ENCODE results near the gene ZNF182. TPM values are rescaled to one million over a fixed set of nuclear protein-coding genes. Genes with fewer than 3 reads are reported as not detected.
A peak's percentile ranks its signal among the peaks of the same experiment; 100 is the strongest.
"Not testable (repeated sequence)": the region's sequence is repeated elsewhere in the genome, so short reads cannot be mapped to it uniquely, and the experiment has no call there.

ZNF182 gene
- polyA plus RNA-seq, 6 donors from 2014 or later: 3.0 to 9.4 (median 6.1) TPM; not detected in 1

DNA sequence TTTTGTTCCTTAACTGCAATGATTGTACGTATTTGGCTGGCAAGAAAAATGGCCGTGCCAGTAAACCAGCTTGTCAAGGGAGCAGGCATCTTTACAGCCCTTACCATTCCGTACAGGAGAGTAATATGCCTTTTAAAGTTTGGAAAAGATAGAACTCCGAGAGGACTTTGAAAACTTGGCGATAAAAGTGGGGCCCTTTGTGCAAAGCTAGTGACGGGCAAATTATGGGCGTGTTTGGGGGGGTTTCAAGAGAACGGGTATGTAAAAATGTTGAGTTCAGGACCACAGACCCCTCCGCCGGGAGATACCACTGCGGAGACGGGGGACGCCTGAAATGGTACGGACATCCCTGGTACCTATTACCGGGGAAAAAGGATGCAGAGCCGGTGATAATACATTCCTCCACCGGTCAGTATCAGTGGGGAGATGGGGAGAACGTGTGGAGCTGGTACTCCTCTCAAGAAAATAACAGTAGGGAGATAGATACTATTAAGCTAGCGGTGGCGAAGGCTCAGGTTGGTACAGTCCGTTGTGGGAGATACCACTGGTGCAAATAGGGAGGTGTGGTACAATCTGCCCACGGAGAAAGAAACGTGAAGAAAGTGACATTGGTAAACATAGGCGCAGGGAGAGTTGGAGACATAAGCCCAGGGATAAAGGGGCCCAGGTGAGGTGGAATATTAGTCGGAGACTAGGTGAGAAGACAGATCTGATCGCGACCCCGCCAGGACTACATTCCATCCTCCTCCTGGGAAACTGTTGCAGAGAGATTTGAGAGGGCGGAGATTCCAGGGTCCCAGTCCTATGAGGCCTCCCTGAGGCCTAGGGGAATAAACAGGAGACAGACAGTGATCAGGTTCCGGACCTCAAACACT is 17.5 kb upstream of the ZNF182 start:
- H3K27me3 Mint-ChIP-seq: no peaks in the 10 kb centered on the region
- peak overlapping the region; percentile 88 to 98 (median 96) for H3K4me3 Mint-ChIP-seq
- DNase-seq: peak; percentile 83
- ATAC-seq (ENCODE audit: low read depth in 2 of 2): peak; percentile 79
- H3K27ac Mint-ChIP-seq: peak overlapping the region; percentile 95 to 98 (median 96)
- H3K36me3 Mint-ChIP-seq: peaks cover 0 to 9% of the 10 kb centered on the region in 2 donors
- peaks cover 6 to 15% (median 15%) of the 10 kb centered on the region in 3 donors for H3K4me1 Mint-ChIP-seq
- peaks cover 0 to 4% (median 0%) of the 10 kb centered on the region in 7 donors for H3K9me3 Mint-ChIP-seq

GRCh38 chrX:48020472-48020871 is 16.7 kb upstream of the ZNF182 start:
- Mint-ChIP-seq H3K4me1 (peaks cover 2 to 12% (median 11%) of the 10 kb centered on the region in 3 donors), H3K27ac (peak overlapping the region in 4 of 6 donors; percentile 69 to 99 (median 90)), H3K4me3 (peak overlapping the region; percentile 88 to 98 (median 96))
- not testable (repeated sequence) for DNase-seq, H3K36me3 Mint-ChIP-seq, H3K9me3 Mint-ChIP-seq, H3K27me3 Mint-ChIP-seq
- peak in 1 of 2 donors; percentile 9 for ATAC-seq (ENCODE audit: low read depth in 2 of 2)

DNA sequence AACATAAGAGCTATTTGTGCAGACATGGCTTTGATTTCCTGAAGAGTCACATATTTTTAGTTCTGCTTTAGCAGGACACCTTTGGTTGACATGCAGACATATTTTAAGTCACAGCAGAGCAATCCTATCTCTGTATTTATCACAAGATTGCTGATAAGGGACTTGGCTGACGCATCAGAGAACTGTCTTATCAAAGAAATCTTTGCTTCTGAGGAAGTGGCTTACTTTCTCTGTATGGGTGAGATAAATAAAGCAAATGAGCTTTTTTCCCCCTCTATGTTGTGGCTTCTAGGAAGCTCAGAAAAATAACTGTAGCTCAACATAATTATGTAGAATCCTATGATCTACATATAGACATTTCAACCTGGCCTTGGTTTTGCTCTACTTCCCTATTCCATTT is 16.1 kb upstream of the ZNF182 start:
- H3K4me3 Mint-ChIP-seq: peak overlapping the region in 1 of 8 donors; percentile 98
- not testable (repeated sequence) for H3K27ac Mint-ChIP-seq; H3K9me3 Mint-ChIP-seq; H3K27me3 Mint-ChIP-seq; H3K4me1 Mint-ChIP-seq; DNase-seq; H3K36me3 Mint-ChIP-seq; ATAC-seq (ENCODE audit: low read depth in 2 of 2)

GRCh38 chrX:48016583-48017310 is 13.0 kb upstream of the ZNF182 start:
- H3K36me3 Mint-ChIP-seq; H3K27ac Mint-ChIP-seq; H3K9me3 Mint-ChIP-seq; ATAC-seq (ENCODE audit: low read depth in 2 of 2); H3K4me3 Mint-ChIP-seq; DNase-seq; H3K27me3 Mint-ChIP-seq; H3K4me1 Mint-ChIP-seq: not testable (repeated sequence)

DNA sequence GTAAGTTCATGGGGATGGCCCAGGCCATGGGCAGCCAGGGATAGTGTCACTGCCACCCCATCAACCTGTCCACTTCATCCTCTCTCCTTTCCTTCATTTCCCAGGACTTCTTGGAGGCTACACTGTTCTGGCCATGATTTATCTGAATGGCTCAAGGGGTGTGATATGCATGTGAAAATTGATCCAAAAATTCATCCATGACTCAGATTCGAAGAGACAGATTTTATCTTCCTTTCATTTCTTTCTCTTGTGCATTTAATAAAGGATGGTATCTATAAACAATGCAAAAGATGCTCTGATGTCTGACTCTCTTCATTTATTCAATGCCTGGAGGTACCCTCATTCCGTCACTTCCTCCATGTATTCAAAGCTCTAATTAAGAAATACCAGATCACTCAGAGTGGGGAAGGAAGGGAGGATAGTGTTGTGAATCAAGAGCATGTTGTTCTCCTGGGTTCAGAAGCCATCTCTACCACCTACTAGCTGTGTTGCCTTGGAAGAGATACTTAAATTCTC is 5.7 kb upstream of the ZNF182 start:
- H3K36me3 Mint-ChIP-seq; H3K27me3 Mint-ChIP-seq; H3K27ac Mint-ChIP-seq; ATAC-seq (ENCODE audit: low read depth in 2 of 2); DNase-seq; H3K4me3 Mint-ChIP-seq; H3K9me3 Mint-ChIP-seq; H3K4me1 Mint-ChIP-seq: not testable (repeated sequence)

- Mint-ChIP-seq H3K4me1 (peaks cover 12 to 18% (median 13%) of the 10 kb centered on the region in 3 donors), H3K27ac (peak within 1 kb of the TSS in 2 of 6 donors; percentile 56 to 65), H3K4me3 (peak within 1 kb of the TSS in 2 of 8 donors; percentile 15 to 47)
- not testable (repeated sequence) for DNase-seq; ATAC-seq (ENCODE audit: low read depth in 2 of 2); H3K27me3 Mint-ChIP-seq; H3K9me3 Mint-ChIP-seq; H3K36me3 Mint-ChIP-seq
These were observed 2.9 kb upstream of the ZNF182 start, which contains the start of gene SPACA5 for GRCh38 chrX:48006688-48007087. SPACA5 (plus strand) TSS chrX:48006988; CDS start chrX:48007803, 815 bp downstream.

DNA sequence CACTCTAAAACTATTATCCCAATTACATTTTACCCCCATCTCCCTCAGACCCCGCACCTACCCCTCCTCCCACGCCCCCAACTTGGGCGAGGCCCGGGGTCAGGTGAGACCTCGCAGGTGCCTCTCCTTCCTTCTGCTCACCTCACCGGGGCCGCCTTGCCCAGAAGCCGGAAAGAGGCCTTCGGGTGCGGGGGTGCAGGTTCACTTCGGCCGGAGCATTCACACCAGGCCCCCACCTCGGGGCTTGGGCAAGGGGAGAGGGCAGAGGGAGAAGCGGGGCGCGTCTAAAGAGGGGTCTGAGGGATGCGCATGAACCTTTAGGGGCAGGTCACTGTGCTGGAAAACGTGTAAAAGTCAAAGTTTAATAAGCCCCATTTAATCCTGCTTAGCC is 427 bp downstream of the ZNF182 start:
- Mint-ChIP-seq H3K4me3 (peak overlapping the region; percentile 88 to 98 (median 94)), H3K36me3 (no peaks in the 10 kb centered on the region), H3K27ac (peak overlapping the region; percentile 97 to 100 (median 98)), H3K4me1 (peaks cover 12 to 25% (median 13%) of the 10 kb centered on the region in 3 donors), H3K27me3 (no peaks in the 10 kb centered on the region), H3K9me3 (peaks cover 0 to 3% (median 0%) of the 10 kb centered on the region in 7 donors)
- ATAC-seq (ENCODE audit: low read depth in 2 of 2) (peak; percentile 21 to 29), DNase-seq (peak; percentile 17)

DNA sequence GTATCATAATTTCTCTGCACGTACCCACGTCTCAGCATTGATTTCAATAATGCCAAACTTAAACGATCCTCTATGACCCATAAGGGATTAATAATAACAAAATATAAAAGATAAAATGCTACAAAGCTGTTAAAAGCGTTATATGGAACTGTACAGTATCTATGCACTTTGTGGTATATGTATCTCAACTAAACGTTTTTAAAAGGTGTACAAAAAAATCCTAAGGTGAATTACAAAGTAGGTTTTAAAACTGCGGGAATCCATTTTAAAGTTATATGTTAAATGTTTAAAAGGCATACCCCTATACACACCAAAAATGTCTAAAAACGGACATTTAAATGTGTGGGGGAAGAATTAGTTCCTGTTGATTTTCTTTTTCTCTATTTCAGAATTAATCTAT is 860 bp downstream of the ZNF182 start:
- H3K27me3 Mint-ChIP-seq: no peaks in the 10 kb centered on the region
- H3K9me3 Mint-ChIP-seq: peaks cover 0 to 3% (median 0%) of the 10 kb centered on the region in 7 donors
- H3K27ac Mint-ChIP-seq: peak overlapping the region in 2 of 6 donors; percentile 97 to 98
- ATAC-seq (ENCODE audit: low read depth in 2 of 2): no peak
- peaks cover 12 to 25% (median 13%) of the 10 kb centered on the region in 3 donors for H3K4me1 Mint-ChIP-seq
- no peak for DNase-seq
- peak overlapping the region in 6 of 8 donors; percentile 2 to 97 (median 89) for H3K4me3 Mint-ChIP-seq
- H3K36me3 Mint-ChIP-seq: no peaks in the 10 kb centered on the region

GRCh38 chrX:48002319-48002718 is 1.5 kb downstream of the ZNF182 start:
- peak overlapping the region in 6 of 8 donors; percentile 22 to 90 (median 51) for H3K4me3 Mint-ChIP-seq
- H3K4me1 Mint-ChIP-seq: peaks cover 12 to 25% (median 13%) of the 10 kb centered on the region in 3 donors
- H3K9me3 Mint-ChIP-seq: peaks cover 0 to 3% (median 0%) of the 10 kb centered on the region in 7 donors
- H3K36me3 Mint-ChIP-seq: no peaks in the 10 kb centered on the region
- DNase-seq (no peak), ATAC-seq (ENCODE audit: low read depth in 2 of 2) (no peak)
- peak overlapping the region in 4 of 6 donors; percentile 63 to 97 (median 69) for H3K27ac Mint-ChIP-seq
- H3K27me3 Mint-ChIP-seq: no peaks in the 10 kb centered on the region

GRCh38 chrX:48001260-48001659 is 2.5 kb downstream of the ZNF182 start:
- Mint-ChIP-seq H3K9me3 (peaks cover 0 to 3% (median 0%) of the 10 kb centered on the region in 7 donors), H3K4me3 (peak overlapping the region in 2 of 8 donors; percentile 55 to 69), H3K4me1 (peaks cover 12 to 25% (median 13%) of the 10 kb centered on the region in 3 donors), H3K36me3 (peaks cover 0 to 1% of the 10 kb centered on the region in 2 donors), H3K27me3 (no peaks in the 10 kb centered on the region), H3K27ac (no peak overlapping the region)
- DNase-seq (no peak), ATAC-seq (ENCODE audit: low read depth in 2 of 2) (no peak)

GRCh38 chrX:47992669-47993068 is 11.1 kb downstream of the ZNF182 start:
- no peaks in the 10 kb centered on the region for H3K27me3 Mint-ChIP-seq
- peak overlapping the region in 2 of 6 donors; percentile 61 to 78 for H3K27ac Mint-ChIP-seq
- H3K36me3 Mint-ChIP-seq: peaks cover 7% of the 10 kb centered on the region in 2 donors
- H3K4me3 Mint-ChIP-seq: peak overlapping the region in 1 of 8 donors; percentile 64
- H3K4me1 Mint-ChIP-seq: peaks cover 9 to 27% (median 14%) of the 10 kb centered on the region in 3 donors
- peaks cover 0 to 5% (median 0%) of the 10 kb centered on the region in 7 donors for H3K9me3 Mint-ChIP-seq
- no peak for DNase-seq
- ATAC-seq (ENCODE audit: low read depth in 2 of 2): no peak

DNA sequence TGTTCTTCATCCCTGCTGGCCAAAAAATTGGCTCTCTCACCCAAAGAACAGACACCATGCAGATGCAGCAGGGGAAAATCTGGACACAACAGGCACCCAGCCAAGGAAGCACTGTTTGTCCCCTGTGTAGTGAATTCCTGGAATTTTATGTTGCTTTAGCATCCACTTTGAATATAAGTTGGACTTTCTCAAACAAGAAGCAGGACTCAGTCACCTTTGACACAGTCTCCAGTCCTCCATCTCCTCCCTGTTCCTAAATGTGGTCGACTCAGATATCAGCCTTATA is 11.8 kb downstream of the ZNF182 start:
- H3K4me3 Mint-ChIP-seq: peak overlapping the region in 1 of 8 donors; percentile 6
- no peaks in the 10 kb centered on the region for H3K27me3 Mint-ChIP-seq
- peak overlapping the region in 2 of 6 donors; percentile 5 to 41 for H3K27ac Mint-ChIP-seq
- H3K9me3 Mint-ChIP-seq: peaks cover 0 to 6% (median 0%) of the 10 kb centered on the region in 7 donors
- ATAC-seq (ENCODE audit: low read depth in 2 of 2) (no peak), DNase-seq (no peak)
- peaks cover 7 to 13% of the 10 kb centered on the region in 2 donors for H3K36me3 Mint-ChIP-seq
- H3K4me1 Mint-ChIP-seq: peaks cover 9 to 27% (median 14%) of the 10 kb centered on the region in 3 donors

Measured in naive B cell (primary cell).